GM12872 (cell line): ENCODE measurements around the gene NRP2.

Experiments
- CTCF ChIP-seq: IDR thresholded peaks from 3 replicates; pipeline ENCODE4 v1.5.1; 2011; ENCODE audit warnings: low read depth, mild to moderate bottlenecking, low read length, moderate library complexity; ENCODE audit not compliant: insufficient read depth

The NRP2 gene

GRCh38 chr2:205765151-205765550 is 82.8 kb downstream of the NRP2 start:
- no peak for TF ChIP-seq CTCF

DNA sequence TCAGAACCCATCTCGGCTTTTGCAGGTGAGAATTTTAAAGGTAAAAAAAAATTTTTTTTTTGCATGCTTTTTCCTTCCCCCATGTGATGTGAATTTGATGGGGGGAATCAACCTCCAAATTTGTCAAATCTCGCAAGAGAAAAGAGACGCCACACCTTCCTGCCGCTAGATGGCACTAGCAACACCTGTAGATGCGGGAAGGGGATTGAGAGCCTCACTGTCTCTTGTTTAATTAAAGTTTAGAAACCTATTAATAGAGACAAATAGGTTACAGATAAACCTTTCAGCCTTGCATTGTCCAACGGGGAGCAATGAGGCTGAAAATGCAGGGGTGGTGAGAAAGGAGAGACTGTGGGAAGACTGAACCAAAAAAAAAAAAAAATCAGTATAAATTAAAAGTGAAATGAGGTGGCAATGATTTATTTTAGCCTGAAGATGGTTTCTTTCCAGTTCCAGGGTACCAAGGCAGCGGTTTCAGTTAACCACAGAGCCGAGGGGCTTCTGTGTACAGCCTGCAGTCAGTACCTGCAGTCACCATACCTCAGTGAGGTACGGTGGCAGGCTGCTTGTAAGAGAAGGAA is 84.6 kb downstream of the NRP2 start:
- TF ChIP-seq CTCF: peak; percentile 86

DNA sequence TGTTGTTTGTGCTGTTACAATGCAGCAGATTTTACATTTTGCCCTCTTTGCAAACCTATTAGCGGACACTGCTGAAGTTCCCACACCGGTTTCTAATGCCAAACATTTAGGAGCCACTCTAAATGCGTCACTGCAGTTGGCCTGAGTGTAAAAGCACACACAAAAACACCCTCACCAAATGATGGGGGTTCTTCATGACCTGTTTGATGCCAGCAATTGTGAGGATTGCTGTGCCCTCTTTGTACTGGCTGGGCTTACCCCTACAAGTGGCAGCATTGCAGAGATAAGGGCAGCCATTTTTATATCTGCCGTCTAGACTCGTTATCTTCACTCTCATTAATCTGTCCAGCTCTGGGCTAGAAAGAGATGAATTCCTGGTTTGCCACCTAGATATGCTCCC is 85.3 kb downstream of the NRP2 start:
- no peak for TF ChIP-seq CTCF

GRCh38 chr2:205768341-205768740 is 86.0 kb downstream of the NRP2 start:
- no peak for TF ChIP-seq CTCF

- no peak for TF ChIP-seq CTCF
Observed at GRCh38 chr2:205768815-205769494, 86.7 kb downstream of the NRP2 start.

DNA sequence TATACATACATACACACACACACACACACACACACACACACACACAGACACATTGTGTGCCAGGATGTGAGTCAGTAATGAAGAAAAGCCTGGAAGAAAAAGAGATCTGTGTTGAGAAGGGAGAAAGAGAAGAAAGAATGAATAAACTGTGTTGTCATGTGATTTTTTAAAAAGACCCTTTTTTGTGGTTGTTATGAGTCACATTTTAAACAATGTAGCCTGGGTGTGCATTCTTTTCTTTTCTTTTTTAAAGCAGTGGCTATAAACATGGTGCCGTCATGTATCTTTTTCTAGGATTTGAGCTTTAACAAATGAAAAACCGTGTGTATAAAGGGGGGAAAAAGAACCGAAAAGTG is 87.2 kb downstream of the NRP2 start:
- no peak for TF ChIP-seq CTCF

DNA sequence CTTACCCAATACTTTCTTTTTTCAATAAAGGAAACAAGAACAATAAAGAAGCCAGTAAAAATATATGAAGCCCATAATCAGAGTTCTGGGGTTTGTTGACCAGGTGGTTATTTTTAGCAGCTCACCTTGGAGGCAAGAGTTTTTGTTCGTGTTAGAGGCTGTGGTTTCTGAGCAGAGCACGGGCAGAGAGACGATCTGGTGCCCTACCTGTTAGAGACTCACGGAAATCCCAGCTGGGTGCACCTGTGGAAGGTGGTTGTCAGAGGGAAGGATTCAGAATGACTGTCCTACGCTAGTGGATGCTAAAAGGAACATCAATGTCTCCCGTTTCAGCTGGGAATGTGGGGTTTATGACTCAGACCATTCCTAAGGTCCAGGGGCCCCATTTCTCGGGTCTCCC is 87.6 kb downstream of the NRP2 start:
- TF ChIP-seq CTCF: no peak

- TF ChIP-seq CTCF: no peak
Observed at GRCh38 chr2:205770577-205770976, 88.3 kb downstream of the NRP2 start.
